Naive thymus-derived CD8-positive, alpha-beta T cell (primary cell): ENCODE measurements around the gene OLFM2. TPM values are rescaled to one million over a fixed set of nuclear protein-coding genes. Genes with fewer than 3 reads are reported as not detected.
A peak's percentile ranks its signal among the peaks of the same experiment; 100 is the strongest.
"Not testable (repeated sequence)": the region's sequence is repeated elsewhere in the genome, so short reads cannot be mapped to it uniquely, and the experiment has no call there.

Source experiments
- ATAC-seq, 2 donors: fragments of 150-1000 bp; cut with Tn5 transposase in 1 of 2; sonication (Bioruptor Pico), chemical (Tn5 transposase) in 1 of 2; 1 replicate in 1 of 2; 2 replicates in 1 of 2; pipeline ENCODE4 v1.10.0; 2021; ENCODE audit warnings: mild to moderate bottlenecking in 2 of 2, moderate library complexity in 2 of 2
- POLR2A ChIA-PET: fragments of 350-600 bp; sonication (Branson Sonifier 250); formaldehyde crosslinking; loops from one replicate; lab custom pipeline; 2021; ENCODE audit warnings: antibody characterized with exemption; lab: Charles Lee
- DNase-seq, 10 donors: peaks; one replicate each; pipeline versions ENCODE4 v3.0.0 to v3.0.0-alpha.2; 2020 to 2022
- H3K27ac Mint-ChIP-seq, 10 donors: one replicate each; pipeline ENCODE4 v1.8.0; 2020 to 2022; ENCODE audit warnings: mild to moderate bottlenecking in 10 of 10, mixed read lengths in 10 of 10, moderate library complexity in 4 of 10, inconsistent platforms in 1 of 10
- H3K27me3 Mint-ChIP-seq, 5 donors: one replicate each; pipeline ENCODE4 v1.8.0; 2021 to 2022; ENCODE audit warnings: mixed read lengths in 5 of 5
- H3K36me3 Mint-ChIP-seq, 3 donors: one replicate each; pipeline ENCODE4 v1.8.0; 2020 to 2022; ENCODE audit warnings: mixed read lengths in 3 of 3, mild to moderate bottlenecking in 2 of 3, inconsistent platforms in 1 of 3
- H3K4me1 Mint-ChIP-seq, 4 donors: one replicate each; pipeline ENCODE4 v1.8.0; 2021 to 2022; ENCODE audit warnings: mixed read lengths in 4 of 4
- H3K4me3 Mint-ChIP-seq, 10 donors: one replicate each; pipeline ENCODE4 v1.8.0; 2020 to 2022; ENCODE audit warnings: mild to moderate bottlenecking in 10 of 10, mixed read lengths in 10 of 10, moderate library complexity in 6 of 10, inconsistent platforms in 1 of 10
- H3K9me3 Mint-ChIP-seq, 9 donors: one replicate each; pipeline ENCODE4 v1.8.0; 2020 to 2022; ENCODE audit warnings: mixed read lengths in 9 of 9, mild to moderate bottlenecking in 3 of 9, inconsistent platforms in 1 of 9, moderate library complexity in 1 of 9
- polyA plus RNA-seq, 3 donors: library from polyadenylated mRNA; unstranded; fragments of 300-500 nt; fragmentation: Illumina TruSeq; gene quantifications; one replicate each; pipeline ENCODE4 v1.2.3, GENCODE V29; 2021
- total RNA-seq, 8 experiments: library from RNA in 2 of 8; stranded (reverse) in 2 of 8; gene quantifications; one replicate each; pipeline ENCODE4 v1.2.3 and lab custom pipeline; 2021 to 2026

The OLFM2 gene
- total and polyA plus RNA-seq, 5 experiments from 2014 or later = 6.1 to 14.8 (median 12.8) TPM

- POLR2A ChIA-PET = interaction anchor here (0.6 kb wide), 1 partner anchor 158 kb away, joined by 3 read pairs; no protein-coding TSS in a partner anchor
- H3K27me3 Mint-ChIP-seq = peaks cover 42 to 66% (median 54%) of the 10 kb centered on the region in 5 donors
- H3K36me3 Mint-ChIP-seq = peaks cover 3 to 18% (median 9%) of the 10 kb centered on the region in 3 donors
- DNase-seq = no peak
- no peak overlapping the region for H3K27ac Mint-ChIP-seq
- ATAC-seq = peak in 1 of 2 donors; percentile 29
- peaks cover 0 to 26% (median 13%) of the 10 kb centered on the region in 9 donors for H3K9me3 Mint-ChIP-seq
- peak overlapping the region in 1 of 10 donors; percentile 30 for H3K4me3 Mint-ChIP-seq
- H3K4me1 Mint-ChIP-seq = peaks cover 18 to 23% (median 21%) of the 10 kb centered on the region in 4 donors
These were observed 3.1 kb upstream of the OLFM2 start for GRCh38 chr19:9939301-9939913.

GRCh38 chr19:9937001-9937411 lies 691 bp upstream of the OLFM2 start:
- Mint-ChIP-seq H3K4me1 (peaks cover 18 to 30% (median 27%) of the 10 kb centered on the region in 4 donors), H3K9me3 (peaks cover 0 to 14% (median 8%) of the 10 kb centered on the region in 9 donors), H3K27ac (peak overlapping the region in 2 of 10 donors; percentile 27 to 59), H3K36me3 (peaks cover 3 to 14% (median 3%) of the 10 kb centered on the region in 3 donors), H3K27me3 (peaks cover 47 to 78% (median 59%) of the 10 kb centered on the region in 5 donors), H3K4me3 (peak overlapping the region; percentile 71 to 84 (median 80))
- POLR2A ChIA-PET = no interaction called here
- ATAC-seq (no peak), DNase-seq (no peak)

GRCh38 chr19:9935506-9936325 lies 599 bp downstream of the OLFM2 start:
- H3K4me3 Mint-ChIP-seq = peak overlapping the region; percentile 59 to 90 (median 80)
- peak in 1 of 2 donors; percentile 14 for ATAC-seq
- DNase-seq = no peak
- H3K27ac Mint-ChIP-seq = peak overlapping the region in 5 of 10 donors; percentile 9 to 80 (median 32)
- peaks cover 0 to 3% (median 0%) of the 10 kb centered on the region in 9 donors for H3K9me3 Mint-ChIP-seq
- peaks cover 0 to 3% (median 1%) of the 10 kb centered on the region in 3 donors for H3K36me3 Mint-ChIP-seq
- POLR2A ChIA-PET = no interaction called here
- H3K4me1 Mint-ChIP-seq = peaks cover 21 to 33% (median 31%) of the 10 kb centered on the region in 4 donors
- H3K27me3 Mint-ChIP-seq = peaks cover 47 to 71% (median 57%) of the 10 kb centered on the region in 5 donors

- Mint-ChIP-seq H3K9me3 (peaks cover 0 to 3% (median 0%) of the 10 kb centered on the region in 9 donors), H3K4me3 (peak overlapping the region in 6 of 10 donors; percentile 16 to 78 (median 22)), H3K27me3 (peaks cover 44 to 63% (median 51%) of the 10 kb centered on the region in 5 donors), H3K27ac (peak overlapping the region in 1 of 10 donors; percentile 21), H3K4me1 (peaks cover 20 to 34% (median 33%) of the 10 kb centered on the region in 4 donors), H3K36me3 (peaks cover 0 to 3% (median 0%) of the 10 kb centered on the region in 3 donors)
- peak; percentile 58 to 75 for ATAC-seq
- POLR2A ChIA-PET = interaction anchor here (0.5 to 0.7 kb wide), 2 partner anchors 453 to 932 kb away, joined by 3 to 4 read pairs; no protein-coding TSS in a partner anchor
- DNase-seq = peak; percentile 72 to 87 (median 80)
These were observed 2.0 kb downstream of the OLFM2 start for GRCh38 chr19:9934132-9934950.

- Mint-ChIP-seq H3K4me3 (no peak overlapping the region), H3K27ac (no peak overlapping the region)
These were observed 3.5 kb downstream of the OLFM2 start for GRCh38 chr19:9932835-9933234.

GRCh38 chr19:9931629-9932028 lies 4.7 kb downstream of the OLFM2 start:
- no peak for ATAC-seq
- DNase-seq = no peak
- H3K9me3 Mint-ChIP-seq = no peaks in the 10 kb centered on the region
- POLR2A ChIA-PET = interaction anchor here (0.7 kb wide), 2 partner anchors 16 to 96 kb away, joined by 3 read pairs; no protein-coding TSS in a partner anchor
- H3K4me3 Mint-ChIP-seq = no peak overlapping the region
- H3K4me1 Mint-ChIP-seq = peaks cover 15 to 28% (median 27%) of the 10 kb centered on the region in 4 donors
- no peaks in the 10 kb centered on the region for H3K36me3 Mint-ChIP-seq
- peaks cover 34 to 49% (median 39%) of the 10 kb centered on the region in 5 donors for H3K27me3 Mint-ChIP-seq
- H3K27ac Mint-ChIP-seq = no peak overlapping the region

More at GRCh38 chr19:9932835-9933234, 3.5 kb downstream of the OLFM2 start:
- no peak for ATAC-seq
- H3K4me1 Mint-ChIP-seq = peaks cover 20 to 34% (median 33%) of the 10 kb centered on the region in 4 donors
- peaks cover 0 to 3% (median 0%) of the 10 kb centered on the region in 3 donors for H3K36me3 Mint-ChIP-seq
- peaks cover 0 to 3% (median 0%) of the 10 kb centered on the region in 9 donors for H3K9me3 Mint-ChIP-seq
- no peak for DNase-seq
- H3K27me3 Mint-ChIP-seq = peaks cover 40 to 58% (median 49%) of the 10 kb centered on the region in 5 donors
- POLR2A ChIA-PET = no interaction called here

- Mint-ChIP-seq H3K36me3 (no peaks in the 10 kb centered on the region), H3K27me3 (peaks cover 4 to 31% (median 15%) of the 10 kb centered on the region in 5 donors), H3K27ac (no peak overlapping the region), H3K4me3 (no peak overlapping the region), H3K4me1 (no peaks in the 10 kb centered on the region), H3K9me3 (no peaks in the 10 kb centered on the region)
- DNase-seq (peak in 1 of 10 donors; percentile 8), ATAC-seq (no peak)
- POLR2A ChIA-PET = no interaction called here
These were observed 12.9 kb downstream of the OLFM2 start for GRCh38 chr19:9923440-9923839.

GRCh38 chr19:9922782-9923379 lies 13.4 kb downstream of the OLFM2 start:
- POLR2A ChIA-PET = interaction anchor here (0.5 kb wide), 1 partner anchor 466 kb away, joined by 3 read pairs; no protein-coding TSS in a partner anchor
- ATAC-seq, H3K4me3 Mint-ChIP-seq: not testable (repeated sequence)

GRCh38 chr19:9917321-9917720 lies 19.0 kb downstream of the OLFM2 start:
- Mint-ChIP-seq H3K36me3 (peaks cover 0 to 2% (median 0%) of the 10 kb centered on the region in 3 donors), H3K9me3 (no peaks in the 10 kb centered on the region), H3K4me3 (peak overlapping the region in 1 of 10 donors; percentile 12), H3K27ac (peak overlapping the region in 1 of 10 donors; percentile 74), H3K4me1 (peaks cover 3 to 12% (median 8%) of the 10 kb centered on the region in 4 donors), H3K27me3 (peaks cover 18 to 46% (median 37%) of the 10 kb centered on the region in 5 donors)
- no peak for ATAC-seq
- POLR2A ChIA-PET = no interaction called here
- DNase-seq = no peak

More at GRCh38 chr19:9922782-9923379, 13.4 kb downstream of the OLFM2 start:
- not testable (repeated sequence) for DNase-seq, H3K4me1 Mint-ChIP-seq, H3K36me3 Mint-ChIP-seq, H3K9me3 Mint-ChIP-seq, H3K27ac Mint-ChIP-seq
- peaks cover 4 to 37% (median 17%) of the 10 kb centered on the region in 5 donors for H3K27me3 Mint-ChIP-seq

- Mint-ChIP-seq H3K4me1 (peaks cover 3 to 12% (median 8%) of the 10 kb centered on the region in 4 donors), H3K27me3 (peaks cover 18 to 46% (median 37%) of the 10 kb centered on the region in 5 donors), H3K36me3 (peaks cover 0 to 2% (median 0%) of the 10 kb centered on the region in 3 donors), H3K27ac (peak overlapping the region in 1 of 10 donors; percentile 63), H3K4me3 (peak overlapping the region in 3 of 10 donors; percentile 18 to 65 (median 50)), H3K9me3 (no peaks in the 10 kb centered on the region)
- POLR2A ChIA-PET = interaction anchor here (0.6 to 1.5 kb wide), 2 partner anchors 59 to 92 kb away, joined by 4 to 5 read pairs; no protein-coding TSS in a partner anchor
- ATAC-seq = no peak
- DNase-seq = no peak
These were observed 19.6 kb downstream of the OLFM2 start for GRCh38 chr19:9916719-9917118.
